ENCODE results near the gene FFAR1. TPM values are rescaled to one million over a fixed set of nuclear protein-coding genes. Genes with fewer than 3 reads are reported as not detected.
"Not testable (repeated sequence)": the region's sequence is repeated elsewhere in the genome, so short reads cannot be mapped to it uniquely, and the experiment has no call there.

The FFAR1 gene
- total and polyA plus RNA-seq, 2 experiments from 2014 or later, result 0.11 TPM; not detected in 1

DNA sequence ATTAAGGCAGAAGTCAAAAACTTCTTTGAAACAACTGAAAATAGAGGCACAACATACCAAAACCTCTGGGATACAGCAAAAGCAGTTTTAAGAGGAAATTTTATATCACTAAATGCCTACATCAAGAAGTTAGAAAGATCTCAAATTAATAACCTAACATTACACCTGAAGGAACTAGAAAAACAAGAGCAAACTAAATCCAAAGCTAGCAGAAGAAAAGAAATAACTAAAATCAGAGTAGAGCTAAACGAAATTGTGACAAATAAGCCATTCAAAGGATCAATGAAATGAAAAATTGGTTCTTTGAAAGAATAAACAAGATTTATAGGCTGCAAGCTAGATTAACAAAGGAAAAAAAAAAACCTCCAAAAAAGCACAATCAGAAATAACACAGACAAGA lies 20.7 kb downstream of the FFAR1 start:
- no peaks in the 10 kb centered on the region for H3K27me3 ChIP-seq
- H3K9me3 ChIP-seq (ENCODE audit: low read depth), result no peaks in the 10 kb centered on the region
- TF ChIP-seq CTCF (IDR thresholded peaks at IDR 0.05; ENCODE audit: low read depth, low read length), result no peak
- H3K4me1 ChIP-seq (ENCODE audit: low read depth), result no peaks in the 10 kb centered on the region
- DNase-seq (ENCODE audit: low read depth in 1 of 2, low spot score in 1 of 2), result no peak
- no peak overlapping the region for H3K27ac ChIP-seq
- no peak overlapping the region for H3K4me3 ChIP-seq
- H3K36me3 ChIP-seq, result no peaks in the 10 kb centered on the region

DNA sequence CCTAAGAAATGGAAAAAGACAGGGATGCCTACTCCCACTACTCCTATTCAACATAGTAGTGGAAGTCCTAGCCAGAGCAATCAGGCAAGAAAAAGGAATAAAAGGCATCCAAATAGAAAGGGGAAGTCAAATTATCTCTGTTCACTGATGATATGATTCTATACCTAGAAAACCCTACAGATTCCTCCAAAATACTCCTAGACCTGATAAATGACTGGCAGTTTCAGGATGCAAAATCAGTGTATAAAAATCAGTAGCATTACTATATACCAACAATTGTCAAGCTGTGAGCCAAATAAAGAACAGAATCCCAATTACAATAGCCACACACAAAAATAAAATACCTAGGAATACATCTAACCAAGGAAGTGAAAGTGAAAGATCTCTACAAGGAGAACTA lies 21.8 kb downstream of the FFAR1 start:
- H3K4me3 ChIP-seq, result no peak overlapping the region
- H3K27ac ChIP-seq, result no peak overlapping the region
- no peaks in the 10 kb centered on the region for H3K9me3 ChIP-seq (ENCODE audit: low read depth)
- H3K36me3 ChIP-seq, result no peaks in the 10 kb centered on the region
- DNase-seq (ENCODE audit: low read depth in 1 of 2, low spot score in 1 of 2), result no peak
- H3K4me1 ChIP-seq (ENCODE audit: low read depth), result no peaks in the 10 kb centered on the region
- TF ChIP-seq CTCF (IDR thresholded peaks at IDR 0.05; ENCODE audit: low read depth, low read length), result no peak
- H3K27me3 ChIP-seq, result no peaks in the 10 kb centered on the region

DNA sequence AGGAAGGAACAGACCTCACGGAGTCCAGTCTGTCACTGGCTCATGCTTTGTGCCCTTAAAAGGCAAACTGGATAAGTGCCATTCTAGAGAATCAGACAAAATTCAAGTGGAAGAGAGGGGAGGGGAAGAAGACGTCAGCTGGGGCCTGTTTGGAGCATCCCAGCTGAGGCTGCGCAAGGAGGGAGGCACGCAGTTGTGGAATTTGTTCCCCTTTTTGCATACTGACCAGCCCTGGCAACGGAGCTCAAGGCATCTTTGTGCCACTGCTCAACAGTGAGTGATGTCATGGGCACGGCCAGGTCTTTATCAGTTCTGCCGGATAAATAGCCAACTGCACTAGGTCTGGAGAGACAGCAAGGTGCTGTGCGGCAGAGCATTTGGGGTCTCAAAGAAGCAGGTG lies 23.0 kb downstream of the FFAR1 start, which contains the start of gene GPR42:
GPR42 (plus strand) TSS at position 347 of the 400 bp plus-strand sequence. CDS start 292 bp downstream, outside the sequence.
- no peak for TF ChIP-seq CTCF (IDR thresholded peaks at IDR 0.05; ENCODE audit: low read depth, low read length)
- Histone ChIP-seq H3K36me3 (no peaks in the 10 kb centered on the region), H3K27ac (no peak within 1 kb of the TSS), H3K4me1 (ENCODE audit: low read depth) (peaks cover 4% of the 10 kb centered on the region), H3K27me3 (no peaks in the 10 kb centered on the region), H3K4me3 (no peak within 1 kb of the TSS), H3K9me3 (ENCODE audit: low read depth) (no peaks in the 10 kb centered on the region)
- no peak for DNase-seq (ENCODE audit: low read depth in 1 of 2, low spot score in 1 of 2)

GRCh38 chr19:35373492-35373891 lies 25.8 kb downstream of the FFAR1 start:
- Histone ChIP-seq H3K36me3 (no peaks in the 10 kb centered on the region), H3K9me3 (ENCODE audit: low read depth) (no peaks in the 10 kb centered on the region), H3K4me3 (no peak overlapping the region), H3K4me1 (ENCODE audit: low read depth) (peaks cover 5% of the 10 kb centered on the region), H3K27ac (no peak overlapping the region), H3K27me3 (no peaks in the 10 kb centered on the region)
- no peak for DNase-seq (ENCODE audit: low read depth in 1 of 2, low spot score in 1 of 2)
- TF ChIP-seq CTCF (IDR thresholded peaks at IDR 0.05; ENCODE audit: low read depth, low read length), result no peak

- H3K27me3 ChIP-seq; H3K4me1 ChIP-seq (ENCODE audit: low read depth); H3K9me3 ChIP-seq (ENCODE audit: low read depth); H3K4me3 ChIP-seq; H3K36me3 ChIP-seq; DNase-seq (ENCODE audit: low read depth in 1 of 2, low spot score in 1 of 2); H3K27ac ChIP-seq: not testable (repeated sequence)
These were observed 26.3 kb downstream of the FFAR1 start for GRCh38 chr19:35374031-35374430.

GRCh38 chr19:35375505-35376307 lies 28.0 kb downstream of the FFAR1 start:
- Histone ChIP-seq H3K27ac (no peak overlapping the region), H3K9me3 (ENCODE audit: low read depth) (no peaks in the 10 kb centered on the region), H3K36me3 (no peaks in the 10 kb centered on the region), H3K4me1 (ENCODE audit: low read depth) (peaks cover 17% of the 10 kb centered on the region), H3K4me3 (no peak overlapping the region), H3K27me3 (no peaks in the 10 kb centered on the region)
- no peak for TF ChIP-seq CTCF (IDR thresholded peaks at IDR 0.05; ENCODE audit: low read depth, low read length)
- peak in 1 of 2 donors; percentile 63 for DNase-seq (ENCODE audit: low read depth in 1 of 2, low spot score in 1 of 2)
